Karpas-422 (cell line): ENCODE measurements around the gene FAM184A. TPM values are rescaled to one million over a fixed set of nuclear protein-coding genes. Genes with fewer than 3 reads are reported as not detected.
"Not testable (repeated sequence)": the region's sequence is repeated elsewhere in the genome, so short reads cannot be mapped to it uniquely, and the experiment has no call there.

Experiments used
- DNase-seq: peaks from one replicate; pipeline ENCODE4 v3.0.0-alpha.2; 2015
- H2AFZ ChIP-seq: fragments of 200-600 bp; sonication (generic); 2 replicates; pipeline ENCODE4 v1.6.1; 2014; ENCODE audit warnings: antibody characterized with exemption, low read length, mixed read lengths
- H3K27ac ChIP-seq: fragments of 200-600 bp; sonication (generic); 2 replicates; pipeline ENCODE4 v1.5.1; 2014; ENCODE audit warnings: mild to moderate bottlenecking, low read length, moderate library complexity
- H3K27me3 ChIP-seq: fragments of 200-600 bp; sonication (generic); 2 replicates; pipeline ENCODE4 v1.6.1; 2014; ENCODE audit warnings: low read length, mixed read lengths
- H3K36me3 ChIP-seq: fragments of 200-600 bp; sonication (generic); 2 replicates; pipeline ENCODE4 v1.6.1; 2014; ENCODE audit warnings: low read length, mixed read lengths; ENCODE audit not compliant: insufficient read depth
- H3K4me1 ChIP-seq: fragments of 200-600 bp; sonication (generic); 2 replicates; pipeline ENCODE4 v1.6.1; 2014; ENCODE audit warnings: mild to moderate bottlenecking, low read length, mixed read lengths
- H3K4me2 ChIP-seq: fragments of 200-600 bp; sonication (generic); 2 replicates; pipeline ENCODE4 v1.6.1; 2014; ENCODE audit warnings: low read length, low read depth, mild to moderate bottlenecking; ENCODE audit not compliant: poor library complexity, severe bottlenecking
- H3K4me3 ChIP-seq: fragments of 200-600 bp; sonication (generic); 2 replicates; pipeline ENCODE4 v1.5.1; 2014; ENCODE audit warnings: mild to moderate bottlenecking, antibody characterized with exemption, low read length, mixed read lengths
- H3K79me2 ChIP-seq: fragments of 200-600 bp; sonication (generic); 2 replicates; pipeline ENCODE4 v1.6.1; 2014; ENCODE audit warnings: mild to moderate bottlenecking, low read length, mixed read lengths
- H3K9ac ChIP-seq: fragments of 200-600 bp; sonication (generic); 2 replicates; pipeline ENCODE4 v1.6.0; 2014; ENCODE audit warnings: low read length
- H3K9me2 ChIP-seq: fragments of 200-600 bp; sonication (generic), shearing (Covaris generic); replicated peaks from 2 replicates; pipeline ENCODE4 v1.6.0; 2014; ENCODE audit warnings: mild to moderate bottlenecking, low read length, moderate library complexity; ENCODE audit not compliant: insufficient read depth
- H3K9me3 ChIP-seq: fragments of 300-700, 200-600 bp; sonication (generic); 2 replicates; pipeline ENCODE4 v1.6.1; 2014; ENCODE audit warnings: low read length, mixed read lengths
- H4K20me1 ChIP-seq: fragments of 200-600 bp; sonication (generic); 2 replicates; pipeline ENCODE4 v1.6.1; 2014; ENCODE audit warnings: mild to moderate bottlenecking, antibody characterized with exemption, low read length, low read depth; ENCODE audit not compliant: insufficient read depth
- total RNA-seq: library from RNA; depleted of rRNA; stranded (reverse); fragments of >200 nt; shearing (Covaris generic); gene quantifications from 2 replicates; pipeline ENCODE4 v1.2.3, GENCODE V29; 2014; ENCODE audit warnings: low replicate concordance

Gene FAM184A
- total RNA-seq, 1 experiment from 2014 or later = 8.4 TPM

DNA sequence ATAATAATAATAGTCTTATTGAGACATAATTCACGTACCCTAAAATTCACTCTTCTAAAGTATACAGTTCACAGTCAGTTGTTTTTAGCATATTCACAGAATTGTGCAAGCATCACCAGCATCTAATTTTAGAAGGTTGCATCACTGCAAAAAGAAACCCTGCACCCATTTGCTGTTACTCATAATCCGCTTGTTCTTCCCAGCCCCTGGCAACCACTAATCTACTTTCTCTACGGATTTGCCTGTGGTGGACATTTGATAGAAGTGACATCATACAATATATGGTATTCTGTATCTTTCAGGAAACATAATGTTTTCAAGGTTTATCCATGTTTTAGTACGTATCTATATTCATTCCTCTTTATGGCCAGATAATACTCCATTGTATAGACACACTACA lies 41.5 kb upstream of the FAM184A start:
- no peak for DNase-seq
- H3K4me1 ChIP-seq = no peaks in the 10 kb centered on the region
- H3K36me3 ChIP-seq = no peaks in the 10 kb centered on the region
- H3K4me2 ChIP-seq = no peak overlapping the region
- no peak overlapping the region for H3K9ac ChIP-seq
- H3K9me2 ChIP-seq = no peaks in the 10 kb centered on the region
- no peaks in the 10 kb centered on the region for H4K20me1 ChIP-seq
- no peak overlapping the region for H3K27ac ChIP-seq
- no peaks in the 10 kb centered on the region for H3K27me3 ChIP-seq
- H3K4me3 ChIP-seq = no peak overlapping the region
- no peak overlapping the region for H2AFZ ChIP-seq
- no peaks in the 10 kb centered on the region for H3K9me3 ChIP-seq
- H3K79me2 ChIP-seq = no peaks in the 10 kb centered on the region

DNA sequence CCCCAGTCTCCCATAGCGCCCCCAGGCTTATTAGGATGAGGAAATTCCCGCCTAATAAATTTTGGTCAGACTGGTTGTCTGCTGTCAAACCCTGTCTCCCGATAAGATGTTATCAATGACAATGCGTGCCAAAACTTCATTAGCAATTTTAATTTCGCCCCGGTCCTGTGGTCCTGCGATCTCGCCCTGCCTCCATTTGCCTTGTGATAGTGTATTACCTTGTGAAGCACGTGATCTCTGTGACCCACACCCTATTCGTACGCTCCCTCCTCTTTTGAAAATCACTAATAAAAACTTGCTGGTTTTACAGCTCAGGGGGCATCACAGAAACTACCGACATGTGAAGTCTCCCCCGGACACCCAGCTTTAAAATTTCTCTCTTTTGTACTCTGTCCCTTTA lies 40.6 kb upstream of the FAM184A start:
- not testable (repeated sequence) for H3K36me3 ChIP-seq, H3K4me1 ChIP-seq, H3K27me3 ChIP-seq, H4K20me1 ChIP-seq, H3K9ac ChIP-seq, H3K4me3 ChIP-seq, H3K9me2 ChIP-seq, H3K27ac ChIP-seq, H2AFZ ChIP-seq, H3K79me2 ChIP-seq, H3K9me3 ChIP-seq, DNase-seq, H3K4me2 ChIP-seq

DNA sequence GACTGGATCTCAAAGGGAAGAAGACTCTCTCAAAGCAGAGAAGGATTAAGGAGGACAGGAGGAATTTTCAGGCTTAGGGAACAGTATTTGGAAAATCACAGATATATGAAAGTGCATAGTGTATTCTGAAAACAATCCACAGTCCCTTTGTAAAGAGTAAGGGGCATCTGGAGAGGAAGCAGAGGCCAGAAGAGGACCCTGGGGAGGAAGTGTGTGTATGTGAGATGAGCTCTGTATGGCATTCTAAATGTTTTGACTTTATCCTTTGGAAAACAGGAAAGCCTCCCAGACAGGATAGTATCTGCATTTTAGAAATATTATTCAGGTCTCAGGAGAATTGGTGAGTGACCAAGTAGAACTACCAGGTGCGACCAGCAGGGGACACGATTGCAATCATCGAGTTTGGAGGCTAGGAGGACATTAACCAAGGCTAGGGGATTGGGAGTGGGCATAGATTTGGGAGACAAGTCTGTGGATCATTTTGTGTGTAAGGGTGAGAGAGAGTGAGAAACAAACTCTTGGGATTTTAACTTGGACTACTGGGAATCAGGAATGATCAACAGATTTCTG lies 38.3 kb upstream of the FAM184A start:
- no peaks in the 10 kb centered on the region for H3K9me3 ChIP-seq
- H3K27me3 ChIP-seq = no peaks in the 10 kb centered on the region
- no peaks in the 10 kb centered on the region for H3K9me2 ChIP-seq
- no peaks in the 10 kb centered on the region for H3K4me1 ChIP-seq
- H3K36me3 ChIP-seq = no peaks in the 10 kb centered on the region
- no peak overlapping the region for H3K9ac ChIP-seq
- H3K4me3 ChIP-seq = no peak overlapping the region
- H2AFZ ChIP-seq = no peak overlapping the region
- no peaks in the 10 kb centered on the region for H4K20me1 ChIP-seq
- H3K4me2 ChIP-seq = no peak overlapping the region
- no peaks in the 10 kb centered on the region for H3K79me2 ChIP-seq
- DNase-seq = no peak
- H3K27ac ChIP-seq = no peak overlapping the region

DNA sequence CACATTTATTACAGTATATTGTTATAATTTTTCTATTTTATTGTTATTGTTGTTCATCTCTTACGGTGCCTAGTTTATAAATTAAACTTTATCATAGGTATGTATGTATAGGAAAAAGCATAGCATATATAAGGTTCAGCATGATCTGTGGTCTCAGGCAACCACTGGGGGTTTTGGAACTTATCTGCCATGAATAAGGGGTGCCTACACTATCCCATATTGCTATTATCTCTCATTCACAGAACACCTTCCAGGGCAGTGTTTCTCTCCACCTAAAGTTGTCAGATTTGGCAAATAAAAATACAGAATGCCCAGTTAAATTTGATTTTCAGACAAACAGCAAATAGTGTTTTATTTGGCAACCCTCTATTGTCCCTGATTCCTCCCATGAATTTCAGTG lies 35.5 kb upstream of the FAM184A start:
- Histone ChIP-seq H3K9me2 (no peaks in the 10 kb centered on the region), H3K4me2 (no peak overlapping the region), H3K9me3 (no peaks in the 10 kb centered on the region), H3K27ac (no peak overlapping the region), H4K20me1 (no peaks in the 10 kb centered on the region), H3K4me1 (no peaks in the 10 kb centered on the region), H3K79me2 (no peaks in the 10 kb centered on the region), H3K4me3 (no peak overlapping the region), H3K27me3 (no peaks in the 10 kb centered on the region), H2AFZ (no peak overlapping the region), H3K36me3 (no peaks in the 10 kb centered on the region), H3K9ac (no peak overlapping the region)
- DNase-seq = no peak

DNA sequence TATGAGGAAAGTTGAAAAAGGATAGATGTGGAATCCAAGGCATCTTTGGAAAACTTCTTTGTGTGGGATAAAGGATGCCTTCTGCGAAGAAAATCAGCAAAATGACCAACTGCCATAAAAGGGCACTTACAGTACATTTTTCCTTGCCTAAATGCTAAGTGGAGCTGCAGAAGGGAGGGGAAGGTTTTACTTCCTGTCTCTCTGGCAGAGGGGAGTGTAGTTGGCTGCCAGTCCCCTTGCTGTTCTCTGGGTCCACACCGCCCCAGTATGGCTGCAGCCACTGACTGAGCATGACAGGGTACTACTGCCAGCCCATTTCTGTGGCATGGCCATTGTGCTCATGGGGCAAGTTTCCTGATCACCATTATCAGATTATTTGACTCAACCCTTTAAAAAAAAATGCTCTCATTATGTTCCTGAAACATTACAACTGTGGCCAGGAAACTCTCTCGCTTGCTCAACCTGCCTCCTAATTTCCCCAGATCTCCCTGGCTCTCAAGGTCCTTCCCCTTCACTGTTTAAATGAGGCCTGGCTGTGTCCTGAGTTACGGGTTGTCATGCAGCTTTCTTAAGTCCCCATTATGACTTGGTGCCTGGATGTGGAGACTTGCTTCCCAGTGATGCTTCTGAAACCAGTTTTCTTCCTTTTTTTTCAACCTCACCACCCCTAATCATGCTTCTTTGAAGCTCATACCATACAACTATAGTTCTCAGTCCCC lies 34.5 kb upstream of the FAM184A start:
- Histone ChIP-seq H2AFZ (no peak overlapping the region), H3K4me3 (no peak overlapping the region), H3K36me3 (no peaks in the 10 kb centered on the region), H3K4me1 (no peaks in the 10 kb centered on the region), H4K20me1 (no peaks in the 10 kb centered on the region), H3K9me2 (no peaks in the 10 kb centered on the region), H3K79me2 (no peaks in the 10 kb centered on the region), H3K27ac (no peak overlapping the region), H3K9me3 (no peaks in the 10 kb centered on the region), H3K4me2 (no peak overlapping the region), H3K9ac (no peak overlapping the region), H3K27me3 (no peaks in the 10 kb centered on the region)
- no peak for DNase-seq

DNA sequence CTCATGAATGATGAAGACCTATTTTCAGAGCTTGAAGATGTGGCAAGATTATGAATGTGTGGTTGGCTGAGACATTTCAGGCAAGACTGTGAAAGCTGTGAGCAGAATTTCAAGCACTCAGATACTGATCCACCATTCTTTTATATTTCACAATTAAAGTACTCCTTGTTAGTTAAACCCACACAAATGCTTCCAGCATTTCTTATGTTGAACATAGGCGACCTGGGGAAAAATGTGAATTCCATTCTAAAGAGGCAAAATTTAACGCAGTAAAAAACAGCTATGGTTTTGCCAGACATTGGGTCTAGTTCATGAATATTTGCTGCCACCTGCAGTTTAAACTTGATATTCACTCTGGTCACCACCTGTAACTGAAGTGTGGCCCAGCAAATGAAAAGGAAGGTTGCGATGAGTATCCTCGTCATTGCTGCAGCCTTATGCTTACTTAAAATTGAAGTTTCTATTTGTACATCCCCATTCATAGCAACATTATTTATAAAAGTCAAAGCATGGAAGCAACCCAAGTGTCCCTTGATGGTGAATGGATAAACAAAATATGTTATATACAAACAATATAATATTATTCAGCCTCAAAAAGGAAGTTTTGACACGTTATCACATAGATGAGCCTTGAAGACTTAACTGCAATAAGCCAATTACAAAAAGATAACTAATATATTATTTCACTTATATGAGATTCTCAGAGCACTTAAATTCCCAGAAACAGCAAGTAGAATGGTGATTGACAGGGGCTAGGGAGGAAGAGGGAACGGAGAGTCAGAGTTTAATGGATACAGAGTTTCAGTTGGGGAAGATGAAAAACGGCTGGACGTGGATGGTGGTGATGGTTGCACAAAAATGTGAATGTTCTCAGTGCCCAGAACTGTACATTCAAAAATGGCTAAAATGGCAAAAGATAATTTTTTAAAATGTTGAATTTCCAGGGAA lies 32.4 kb upstream of the FAM184A start:
- Histone ChIP-seq H3K4me1 (no peaks in the 10 kb centered on the region), H3K27me3 (no peaks in the 10 kb centered on the region), H3K27ac (no peak overlapping the region), H4K20me1 (no peaks in the 10 kb centered on the region), H3K9me2 (no peaks in the 10 kb centered on the region), H2AFZ (no peak overlapping the region), H3K79me2 (no peaks in the 10 kb centered on the region), H3K4me3 (no peak overlapping the region), H3K9ac (no peak overlapping the region), H3K9me3 (no peaks in the 10 kb centered on the region), H3K36me3 (no peaks in the 10 kb centered on the region), H3K4me2 (no peak overlapping the region)
- DNase-seq = peak; percentile 85

DNA sequence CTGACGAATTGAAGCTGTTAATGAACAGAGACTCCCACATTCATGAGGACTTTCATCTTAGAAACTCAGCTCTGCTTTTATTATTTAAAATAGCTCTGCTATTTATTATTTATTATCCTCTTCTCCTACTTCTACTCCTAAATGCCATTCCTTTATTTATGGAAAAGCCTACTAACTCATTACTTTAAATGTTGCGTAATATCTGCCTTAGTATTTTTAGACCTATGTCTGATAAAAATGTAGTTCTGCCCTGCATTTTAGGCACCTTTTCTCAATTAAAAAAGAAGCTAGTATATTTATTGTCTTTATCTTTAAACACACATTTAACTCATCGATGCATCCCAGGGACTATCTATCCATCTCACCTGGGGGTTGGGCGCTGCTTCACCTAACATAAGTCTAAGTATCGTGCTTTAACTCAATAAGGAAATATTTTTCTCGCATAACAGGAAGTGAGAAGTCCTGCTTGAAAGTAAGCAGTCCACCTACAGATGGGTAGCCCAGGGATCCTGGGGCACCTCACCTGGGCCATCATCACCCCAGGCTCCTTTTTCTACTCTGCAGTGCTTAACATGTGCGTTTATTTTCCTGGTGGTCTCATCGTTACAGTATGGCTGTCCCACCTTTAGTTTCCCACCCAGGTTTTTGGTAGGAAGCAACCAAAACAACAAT lies 31.3 kb upstream of the FAM184A start:
- peak; percentile 42 for DNase-seq
- no peak overlapping the region for H3K27ac ChIP-seq
- no peak overlapping the region for H3K4me2 ChIP-seq
- no peaks in the 10 kb centered on the region for H4K20me1 ChIP-seq
- H3K9me2 ChIP-seq = no peaks in the 10 kb centered on the region
- H2AFZ ChIP-seq = no peak overlapping the region
- no peaks in the 10 kb centered on the region for H3K9me3 ChIP-seq
- H3K4me1 ChIP-seq = no peaks in the 10 kb centered on the region
- no peaks in the 10 kb centered on the region for H3K36me3 ChIP-seq
- H3K9ac ChIP-seq = no peak overlapping the region
- no peaks in the 10 kb centered on the region for H3K27me3 ChIP-seq
- no peaks in the 10 kb centered on the region for H3K79me2 ChIP-seq
- no peak overlapping the region for H3K4me3 ChIP-seq

DNA sequence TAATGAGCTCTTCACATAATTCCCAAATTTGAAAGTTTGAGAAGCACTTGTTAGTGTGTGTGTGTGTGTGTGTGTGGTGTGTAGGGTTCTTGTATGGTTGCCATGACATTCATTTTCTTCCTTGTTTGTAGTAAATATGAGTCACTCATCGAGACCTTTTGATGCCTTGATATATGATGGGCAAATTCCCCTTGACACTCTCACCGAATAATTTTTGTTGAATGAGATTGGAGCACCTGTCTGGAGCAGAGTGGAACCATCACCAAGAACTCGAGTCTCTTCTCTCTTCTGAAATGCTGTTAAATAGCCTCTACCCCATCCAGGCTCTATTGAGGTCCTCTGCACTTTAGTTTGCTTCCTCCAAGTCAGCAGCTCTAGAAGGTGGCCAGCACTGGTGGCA lies 29.6 kb upstream of the FAM184A start:
- Histone ChIP-seq H3K4me1 (no peaks in the 10 kb centered on the region), H4K20me1 (no peaks in the 10 kb centered on the region), H3K9me2 (no peaks in the 10 kb centered on the region), H3K9me3 (no peaks in the 10 kb centered on the region), H3K27ac (no peak overlapping the region), H2AFZ (no peak overlapping the region), H3K27me3 (no peaks in the 10 kb centered on the region), H3K9ac (no peak overlapping the region), H3K36me3 (no peaks in the 10 kb centered on the region), H3K79me2 (no peaks in the 10 kb centered on the region), H3K4me3 (no peak overlapping the region), H3K4me2 (no peak overlapping the region)
- no peak for DNase-seq
